AG04450 (cell line): ENCODE results near the gene KCTD14. TPM values are rescaled to one million over a fixed set of nuclear protein-coding genes. Genes with fewer than 3 reads are reported as not detected.
A peak's percentile ranks its signal among the peaks of the same experiment; 100 is the strongest.
"Not testable (repeated sequence)": the region's sequence is repeated elsewhere in the genome, so short reads cannot be mapped to it uniquely, and the experiment has no call there.

Experiments used
- CTCF ChIA-PET: fragments of 300-600, 350-600 bp; formaldehyde crosslinking; extraction: SDS; loops from one replicate; lab custom pipeline; 2022; ENCODE audit warnings: antibody characterized with exemption, inconsistent platforms; lab: Charles Lee
- POLR2A ChIA-PET: fragments of 350-600 bp; formaldehyde crosslinking; extraction: SDS; loops from one replicate; lab custom pipeline; 2021; ENCODE audit warnings: antibody characterized with exemption, inconsistent platforms; lab: Yijun Ruan, JAX
- DNase-seq: peaks from one replicate; pipeline ENCODE4 v3.0.0-alpha.2; 2011; ENCODE audit warnings: low read depth, low spot score
- H3K27ac ChIP-seq: one replicate; pipeline ENCODE4 v1.5.1; 2012; ENCODE audit warnings: low read depth, low read length, control low read depth
- H3K27me3 ChIP-seq: one replicate; pipeline ENCODE4 v1.6.0; 2012; ENCODE audit warnings: low read length; ENCODE audit not compliant: control insufficient read depth, insufficient read depth
- H3K4me3 ChIP-seq: 2 replicates; pipeline ENCODE4 v1.5.1; 2011; ENCODE audit warnings: mild to moderate bottlenecking, low read depth, low read length, control low read depth
- H3K9me3 ChIP-seq: 2 replicates; pipeline ENCODE4 v1.5.1; 2012; ENCODE audit warnings: low read length; ENCODE audit not compliant: control insufficient read depth, insufficient read depth
- polyA plus RNA-seq: library from polyadenylated mRNA; depleted of rRNA; stranded (reverse); fragments of >200 nt; gene quantifications from 2 replicates; pipeline ENCODE4 v1.2.3, GENCODE V29; 2011
- TF ChIP-seq, protein P1 (sequence below): IDR thresholded peaks from 2 replicates; pipeline ENCODE4 v1.5.1; 2011; ENCODE audit warnings: low read depth, low read length, control low read depth, inconsistent platforms

The KCTD14 gene
- polyA plus RNA-seq, 1 experiment: 3.3 TPM

DNA sequence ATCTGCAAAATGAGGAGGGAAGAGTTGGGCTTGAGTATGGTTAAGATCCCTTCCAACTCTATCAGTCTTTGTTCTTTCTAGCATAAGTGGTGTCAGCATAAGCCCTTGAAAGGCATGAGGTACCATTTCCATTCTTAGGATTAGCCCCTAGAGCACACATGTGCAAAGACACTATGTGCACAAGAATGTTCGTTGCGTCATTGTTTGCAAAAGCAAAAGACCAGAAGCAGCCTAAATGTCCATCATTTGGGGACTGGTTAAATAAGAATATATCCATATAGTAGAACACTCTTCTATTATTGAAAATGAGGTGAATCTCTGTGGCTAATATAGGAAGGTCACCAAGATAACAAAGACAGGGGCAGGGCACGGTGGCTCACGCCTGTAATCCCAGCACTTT lies 10.0 kb upstream of the KCTD14 start:
- DNase-seq: no peak
- H3K27ac ChIP-seq: no peak overlapping the region
- ChIA-PET POLR2A (interaction anchor here (0.7 kb wide), 1 partner anchor 11 kb away, joined by 3 read pairs; no protein-coding TSS in a partner anchor), CTCF (interaction anchor here (1.5 kb wide), 1 partner anchor 13 kb away, joined by 7 read pairs; no protein-coding TSS in a partner anchor)
- no peaks in the 10 kb centered on the region for H3K9me3 ChIP-seq
- no peak overlapping the region for H3K4me3 ChIP-seq
- TF ChIP-seq, protein P1, sequence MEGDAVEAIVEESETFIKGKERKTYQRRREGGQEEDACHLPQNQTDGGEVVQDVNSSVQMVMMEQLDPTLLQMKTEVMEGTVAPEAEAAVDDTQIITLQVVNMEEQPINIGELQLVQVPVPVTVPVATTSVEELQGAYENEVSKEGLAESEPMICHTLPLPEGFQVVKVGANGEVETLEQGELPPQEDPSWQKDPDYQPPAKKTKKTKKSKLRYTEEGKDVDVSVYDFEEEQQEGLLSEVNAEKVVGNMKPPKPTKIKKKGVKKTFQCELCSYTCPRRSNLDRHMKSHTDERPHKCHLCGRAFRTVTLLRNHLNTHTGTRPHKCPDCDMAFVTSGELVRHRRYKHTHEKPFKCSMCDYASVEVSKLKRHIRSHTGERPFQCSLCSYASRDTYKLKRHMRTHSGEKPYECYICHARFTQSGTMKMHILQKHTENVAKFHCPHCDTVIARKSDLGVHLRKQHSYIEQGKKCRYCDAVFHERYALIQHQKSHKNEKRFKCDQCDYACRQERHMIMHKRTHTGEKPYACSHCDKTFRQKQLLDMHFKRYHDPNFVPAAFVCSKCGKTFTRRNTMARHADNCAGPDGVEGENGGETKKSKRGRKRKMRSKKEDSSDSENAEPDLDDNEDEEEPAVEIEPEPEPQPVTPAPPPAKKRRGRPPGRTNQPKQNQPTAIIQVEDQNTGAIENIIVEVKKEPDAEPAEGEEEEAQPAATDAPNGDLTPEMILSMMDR: no peak
- H3K27me3 ChIP-seq: no peaks in the 10 kb centered on the region

- DNase-seq: no peak
- TF ChIP-seq, protein P1: no peak
- ChIA-PET CTCF (interaction anchor here (1.6 kb wide), 1 partner anchor 14 kb away, joined by 8 read pairs; no protein-coding TSS in a partner anchor), POLR2A (no interaction called here)
- Histone ChIP-seq H3K4me3 (no peak overlapping the region), H3K9me3 (no peaks in the 10 kb centered on the region), H3K27ac (no peak overlapping the region), H3K27me3 (no peaks in the 10 kb centered on the region)
Measured at GRCh38 chr11:78032090-78032489, 9.0 kb upstream of the KCTD14 start.

DNA sequence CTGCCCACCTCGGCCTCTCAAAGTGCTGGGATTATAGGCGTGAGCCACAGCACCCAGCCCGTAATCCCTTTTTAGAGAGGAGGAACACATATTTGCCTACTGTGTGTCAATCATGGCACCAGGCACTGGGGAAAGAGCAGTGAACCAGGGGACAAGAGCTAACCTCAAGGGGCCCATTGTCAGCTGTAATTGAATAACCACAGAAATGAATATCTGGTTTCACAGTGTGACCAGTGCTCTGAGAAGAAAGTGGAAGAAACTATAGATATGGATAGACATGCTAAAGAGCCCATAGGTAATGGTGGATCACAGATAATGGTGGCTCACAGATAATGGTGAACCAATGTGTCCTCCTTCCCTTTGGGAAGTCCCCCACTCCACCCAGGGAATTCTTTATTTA lies 8.6 kb upstream of the KCTD14 start:
- POLR2A ChIA-PET: interaction anchor here (0.7 kb wide), 1 partner anchor 37 kb away, joined by 5 read pairs; the partner anchor contains the start of gene INTS4
- CTCF ChIA-PET: interaction anchor here (1.6 kb wide), 1 partner anchor 14 kb away, joined by 8 read pairs; no protein-coding TSS in a partner anchor
- TF ChIP-seq, protein P1: no peak

DNA sequence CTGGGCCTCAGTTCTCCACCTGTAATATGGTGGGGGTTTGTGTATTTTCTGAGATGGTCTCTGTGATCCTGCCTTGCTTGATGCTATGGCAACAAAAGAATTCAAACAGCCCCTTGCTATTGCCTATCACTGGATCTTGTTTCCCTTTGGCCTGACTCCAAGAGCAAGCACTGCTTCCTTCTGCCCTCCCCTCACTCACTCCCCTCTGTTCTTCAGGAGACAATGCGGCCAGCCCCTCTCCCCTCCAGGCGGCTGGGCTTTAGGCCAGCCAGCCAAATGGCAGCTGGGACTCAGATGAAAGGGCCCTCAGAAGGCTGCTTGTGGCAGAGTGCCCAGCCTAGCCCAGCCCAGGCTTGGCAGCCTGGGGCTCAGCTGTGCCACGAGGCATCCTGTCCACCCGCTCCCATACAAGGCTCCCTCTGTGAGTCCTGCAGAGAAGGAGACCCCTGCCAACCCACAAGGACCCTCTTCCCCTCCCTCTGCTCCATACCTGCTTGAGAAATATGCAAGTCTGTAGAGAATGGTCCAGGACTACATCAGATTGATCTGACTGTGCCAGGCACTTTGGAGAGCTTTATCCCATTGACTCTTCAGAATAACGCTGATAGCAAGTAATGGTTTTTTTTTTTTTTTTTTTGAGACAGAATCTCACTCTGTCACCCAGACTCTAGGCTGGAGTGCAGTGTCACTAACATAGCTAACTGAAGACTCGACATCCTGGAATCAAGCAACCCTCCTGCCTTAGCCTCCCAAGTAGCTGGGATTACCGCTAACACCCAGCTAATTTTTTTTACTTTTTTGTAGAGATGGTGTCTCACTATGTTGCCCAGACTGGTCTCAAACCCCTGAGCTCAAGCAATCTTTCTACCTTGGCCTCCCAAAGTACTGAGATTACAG lies 7.6 kb upstream of the KCTD14 start:
- H3K4me3 ChIP-seq: no peak overlapping the region
- POLR2A ChIA-PET: interaction anchor here (0.6 to 0.7 kb wide), 4 partner anchors 15 to 269 kb away, joined by 3 to 6 read pairs (median 4); partner anchors contain the start of gene INTS4
- H3K9me3 ChIP-seq: no peaks in the 10 kb centered on the region
- H3K27me3 ChIP-seq: no peaks in the 10 kb centered on the region
- peak overlapping the region; percentile 21 for H3K27ac ChIP-seq
- DNase-seq: no peak
- TF ChIP-seq, protein P1: no peak
- CTCF ChIA-PET: interaction anchor here (0.6 to 1.3 kb wide), 3 partner anchors 13 to 1225 kb away, joined by 3 to 4 read pairs (median 3); no protein-coding TSS in a partner anchor

More for the DNA sequence above, 8.6 kb upstream of the KCTD14 start:
- Histone ChIP-seq H3K27me3 (no peaks in the 10 kb centered on the region), H3K9me3 (no peaks in the 10 kb centered on the region), H3K27ac (no peak overlapping the region), H3K4me3 (no peak overlapping the region)
- no peak for DNase-seq

GRCh38 chr11:78028423-78028822 lies 5.3 kb upstream of the KCTD14 start:
- DNase-seq, H3K27ac ChIP-seq, H3K9me3 ChIP-seq, H3K27me3 ChIP-seq, H3K4me3 ChIP-seq: not testable (repeated sequence)
- CTCF ChIA-PET: interaction anchor here (1.4 kb wide), 1 partner anchor 18 kb away, joined by 5 read pairs; no protein-coding TSS in a partner anchor
- POLR2A ChIA-PET: interaction anchor here (0.7 kb wide), 1 partner anchor 8 kb away, joined by 5 read pairs; no protein-coding TSS in a partner anchor
